NCI-H128 (cell line): ENCODE data around the gene CPA5.

Experiments
- DNase-seq: peaks from one replicate; lab custom pipeline; 2025; ENCODE audit not compliant: unreplicated experiment; lab: John Stamatoyannopoulos, UW

The CPA5 gene

DNA sequence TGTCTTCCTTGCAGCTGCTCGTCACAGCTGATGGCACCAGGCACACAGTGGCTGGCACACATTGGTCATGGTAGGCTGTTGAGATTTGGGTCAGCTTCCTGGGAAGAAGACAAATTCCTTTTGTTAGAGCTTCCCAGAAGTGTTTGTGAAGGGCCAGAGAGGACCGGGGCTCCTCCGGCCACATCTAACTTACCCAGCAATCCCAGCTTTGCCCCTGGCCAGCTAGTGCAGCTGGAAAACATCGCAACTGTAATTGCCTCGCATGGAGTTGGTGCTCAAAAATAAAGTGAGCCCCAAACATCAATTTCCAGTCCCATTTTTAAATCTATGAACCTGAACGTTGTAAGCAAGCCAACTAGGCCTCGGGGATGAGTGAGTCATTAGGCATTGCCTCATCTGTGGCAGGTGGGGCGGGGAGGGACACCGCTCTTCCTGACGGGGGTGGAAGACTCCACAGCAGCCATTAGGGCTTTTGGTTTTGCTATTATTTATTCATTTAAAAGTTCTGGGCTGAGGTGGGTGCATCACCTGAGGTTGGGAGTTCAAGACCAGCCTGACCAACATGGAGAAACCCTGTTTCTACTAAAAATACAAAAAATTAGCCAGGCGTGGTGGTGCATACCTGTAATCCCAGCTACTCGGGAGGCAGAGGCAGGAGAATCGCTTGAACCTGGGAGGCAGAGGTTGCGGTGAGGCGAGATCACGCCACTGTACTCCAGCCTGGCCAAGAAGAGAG, 12.4 kb downstream of the CPA5 start:
- no peak for DNase-seq

DNA sequence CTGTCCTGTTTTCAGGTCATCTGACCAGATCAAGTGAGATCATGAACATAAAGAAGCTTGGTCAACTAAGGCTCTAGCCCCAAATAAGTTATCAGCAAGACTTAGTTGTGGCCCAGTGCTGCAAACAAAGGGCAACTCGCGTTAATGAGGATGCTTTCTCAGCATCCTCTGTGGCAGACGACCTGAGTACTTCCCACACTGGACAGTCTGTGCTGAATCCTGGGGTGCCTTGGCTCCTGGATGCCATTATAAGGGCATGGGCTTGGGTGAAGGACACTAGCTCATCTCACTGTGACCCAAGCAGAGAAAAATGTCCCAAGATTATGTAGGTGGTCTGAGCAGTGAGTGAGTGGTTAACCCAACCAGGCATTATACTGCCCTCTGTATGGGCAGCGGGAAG, 13.9 kb downstream of the CPA5 start:
- DNase-seq, result no peak

DNA sequence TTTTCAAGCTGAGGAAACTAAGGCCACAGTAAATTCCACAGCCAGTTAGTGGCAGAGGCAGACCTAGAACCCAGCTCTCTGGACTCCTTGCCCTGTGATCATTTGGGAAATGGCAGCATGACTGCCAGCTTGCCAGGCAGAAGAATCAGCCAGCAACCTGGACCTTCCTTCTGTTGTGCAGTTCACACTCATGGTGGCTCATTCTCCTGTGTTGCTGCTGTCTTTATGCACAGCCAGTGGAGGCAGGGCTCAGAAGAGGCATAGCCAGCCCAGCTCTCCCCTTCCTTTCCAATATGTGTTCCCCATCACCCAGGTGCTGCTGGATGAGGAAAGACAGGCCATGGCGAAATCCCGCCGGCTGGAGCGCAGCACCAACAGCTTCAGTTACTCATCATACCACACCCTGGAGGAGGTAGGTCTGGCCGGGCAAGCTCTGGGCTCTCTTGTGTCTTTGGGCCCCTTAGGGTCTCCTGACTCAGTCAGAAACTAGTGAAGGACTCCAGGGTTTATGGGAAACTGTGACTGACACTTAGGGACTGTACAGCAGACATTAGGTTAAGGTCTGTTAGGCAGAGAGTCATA, 14.8 kb downstream of the CPA5 start:
- no peak for DNase-seq

- no peak for DNase-seq
Measured at GRCh38 chr7:130360518-130360917, 15.9 kb downstream of the CPA5 start.

DNA sequence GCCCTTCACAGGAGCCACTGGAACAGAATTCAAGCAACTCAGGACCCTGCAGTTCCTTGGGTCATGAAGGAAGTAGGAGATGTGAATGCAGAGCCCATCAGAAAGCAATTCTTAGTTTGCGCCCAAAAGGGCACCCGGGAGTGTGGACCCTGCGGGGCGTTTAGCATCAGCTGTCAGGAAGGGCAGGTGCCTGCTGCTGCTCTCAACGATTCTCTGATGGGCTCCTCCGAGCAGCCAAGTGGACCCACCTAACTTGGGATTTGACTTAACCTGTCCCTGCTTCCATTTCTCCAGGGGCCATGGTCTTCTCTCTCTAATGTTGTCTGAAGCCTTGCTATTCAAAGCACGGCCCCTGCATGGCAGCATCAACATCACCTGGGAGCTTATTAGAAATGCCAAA, 17.1 kb downstream of the CPA5 start:
- DNase-seq, result no peak

DNA sequence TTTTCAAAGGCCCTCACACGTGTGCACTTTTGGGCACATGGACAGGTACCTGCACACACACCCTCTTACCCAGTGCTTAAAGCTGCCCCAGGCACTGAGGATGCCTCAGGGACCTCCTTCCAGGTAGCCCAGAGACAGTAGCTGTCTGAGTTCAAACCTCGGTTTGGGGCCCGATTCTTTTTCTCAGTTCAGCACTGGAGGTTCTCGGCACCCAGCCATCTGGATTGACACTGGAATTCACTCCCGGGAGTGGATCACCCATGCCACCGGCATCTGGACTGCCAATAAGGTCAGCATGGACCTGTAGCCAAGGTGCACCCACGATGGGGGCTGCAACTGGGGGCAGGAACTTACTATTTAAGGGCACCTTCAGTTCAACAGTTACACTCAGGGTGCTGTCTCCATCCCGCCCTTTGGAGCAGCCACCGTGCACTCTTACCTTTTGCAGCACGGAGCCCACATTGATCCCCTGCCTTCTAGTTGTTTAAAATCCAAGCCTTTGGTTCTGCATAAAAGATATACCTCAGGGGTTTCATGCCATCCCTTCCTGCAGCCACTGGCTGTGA, 17.7 kb downstream of the CPA5 start:
- DNase-seq, result no peak

- DNase-seq, result no peak
Measured at GRCh38 chr7:130363026-130363847, 18.6 kb downstream of the CPA5 start.

DNA sequence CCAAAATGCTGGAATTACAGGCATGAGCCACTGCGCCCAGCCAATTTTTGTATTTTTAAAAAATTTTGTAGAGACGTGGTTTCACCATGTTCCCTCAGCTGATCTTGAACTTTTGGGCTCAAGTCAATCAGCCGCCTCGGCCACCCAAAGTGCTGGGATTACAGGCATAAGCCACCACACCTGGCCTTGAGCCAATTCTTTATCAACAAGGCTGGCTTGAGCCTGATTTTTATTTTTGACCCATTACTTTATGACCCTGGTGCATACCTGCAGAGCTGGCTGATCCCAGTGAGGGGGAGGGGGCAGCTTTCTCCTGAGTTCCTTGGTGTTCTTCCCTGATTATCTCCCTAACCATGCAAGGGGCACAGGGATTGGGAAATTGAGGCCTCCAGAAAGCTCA, 19.8 kb downstream of the CPA5 start:
- no peak for DNase-seq

GRCh38 chr7:130365088-130365487, 20.5 kb downstream of the CPA5 start:
- DNase-seq, result no peak

- peak; percentile 99 for DNase-seq
Measured at GRCh38 chr7:130365511-130366441, 21.2 kb downstream of the CPA5 start.

DNA sequence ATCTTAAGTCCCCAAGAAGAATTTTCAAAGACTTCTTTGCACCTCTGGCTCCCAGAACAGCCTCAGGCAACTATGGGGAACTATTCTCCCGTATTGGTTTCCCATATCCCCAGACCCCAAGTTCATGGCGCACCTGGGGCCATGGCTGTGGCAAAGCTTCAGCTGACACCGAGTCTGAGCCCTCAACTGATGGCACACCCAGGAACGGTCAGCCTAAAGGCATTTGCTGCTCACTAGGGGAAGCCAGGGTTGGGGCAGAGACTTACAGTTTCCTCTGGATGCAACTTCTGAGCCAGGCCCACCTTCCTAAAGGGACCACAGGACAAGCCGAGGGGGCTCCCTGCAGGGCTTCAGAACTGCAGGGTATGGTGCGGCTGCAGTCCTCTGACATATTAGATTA, 21.9 kb downstream of the CPA5 start:
- no peak for DNase-seq

- DNase-seq, result no peak
Measured at GRCh38 chr7:130367088-130367755, 22.6 kb downstream of the CPA5 start.

GRCh38 chr7:130367836-130368746, 23.5 kb downstream of the CPA5 start:
- DNase-seq, result no peak

- no peak for DNase-seq
Measured at GRCh38 chr7:130369110-130369711, 24.6 kb downstream of the CPA5 start.

DNA sequence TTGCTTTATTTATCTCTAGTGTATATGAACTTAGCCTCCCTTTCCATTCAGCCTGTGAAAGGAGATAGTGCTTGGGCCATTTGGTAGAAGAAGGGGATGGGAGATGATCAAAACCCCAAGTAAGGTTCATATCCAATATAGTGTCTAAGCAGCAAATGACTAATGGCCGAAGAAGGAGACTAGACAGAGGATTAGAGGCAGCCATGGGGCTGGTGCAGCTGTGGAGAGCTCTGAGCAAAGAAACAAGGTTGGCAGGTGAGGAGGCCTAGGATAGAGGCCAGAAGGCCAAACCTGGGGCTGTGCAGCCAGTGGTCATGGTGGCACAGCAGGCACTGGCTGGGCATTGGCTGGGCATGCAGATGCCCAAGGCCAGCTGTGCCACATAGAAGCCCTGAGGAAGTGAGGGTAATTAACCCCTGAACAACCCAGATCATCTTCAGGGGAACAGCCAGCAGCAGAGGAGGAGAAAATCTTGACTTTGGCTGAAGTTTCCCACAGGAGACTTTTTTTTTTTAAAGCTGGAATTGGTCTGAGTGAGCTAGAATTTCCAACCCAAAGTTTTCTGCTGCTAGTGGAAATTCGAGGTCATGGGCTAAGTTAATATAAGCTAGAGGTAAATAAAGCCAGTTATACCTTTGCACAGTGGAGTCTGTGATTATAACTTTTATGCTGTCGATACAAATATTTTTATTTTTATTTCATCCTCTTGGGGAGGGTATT, 25.4 kb downstream of the CPA5 start:
- DNase-seq, result no peak

- DNase-seq, result no peak
Measured at GRCh38 chr7:130371046-130371445, 26.4 kb downstream of the CPA5 start.

GRCh38 chr7:130372402-130373165, 28.0 kb downstream of the CPA5 start:
- no peak for DNase-seq
